GM11168 (cell line): ENCODE data around the gene OR10A2.
"Not testable (repeated sequence)": the region's sequence is repeated elsewhere in the genome, so short reads cannot be mapped to it uniquely, and the experiment has no call there.

ENCODE experiments used
- in situ Hi-C: fragments of 300-500 bp; cut with MboI; formaldehyde crosslinking; loops from one replicate; pipeline ENCODE4 v1.12.0; 2022; ENCODE audit warnings: low sequenced_read_pairs; ENCODE audit not compliant: unreplicated experiment

Gene OR10A2

DNA sequence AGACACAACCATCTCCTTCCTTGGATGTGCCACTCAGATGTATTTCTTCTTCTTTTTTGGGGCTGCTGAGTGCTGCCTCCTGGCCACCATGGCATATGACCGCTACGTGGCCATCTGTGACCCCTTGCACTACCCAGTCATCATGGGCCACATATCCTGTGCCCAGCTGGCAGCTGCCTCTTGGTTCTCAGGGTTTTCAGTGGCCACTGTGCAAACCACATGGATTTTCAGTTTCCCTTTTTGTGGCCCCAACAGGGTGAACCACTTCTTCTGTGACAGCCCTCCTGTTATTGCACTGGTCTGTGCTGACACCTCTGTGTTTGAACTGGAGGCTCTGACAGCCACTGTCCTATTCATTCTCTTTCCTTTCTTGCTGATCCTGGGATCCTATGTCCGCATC, 14.1 kb downstream of the OR10A2 start:
- in situ Hi-C loops, result no loop called here

DNA sequence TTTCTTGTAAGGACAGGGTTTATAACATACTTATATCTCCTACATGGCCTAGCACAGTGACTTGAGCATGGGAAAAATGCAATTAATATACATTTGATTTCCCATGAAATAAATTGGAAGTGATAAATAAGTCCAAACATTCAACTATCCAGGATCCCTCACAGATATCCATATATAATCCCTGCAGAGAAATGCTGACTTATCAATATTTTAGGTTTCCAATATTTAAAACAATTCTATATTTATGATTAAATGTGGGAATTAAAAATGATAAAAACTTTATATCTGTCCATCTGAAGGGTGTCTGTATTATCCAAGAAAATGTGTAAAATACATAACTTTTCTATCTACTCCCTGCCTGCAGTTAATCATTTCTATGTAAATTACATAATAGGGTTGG, 19.9 kb downstream of the OR10A2 start:
- in situ Hi-C loops, result no loop called here

DNA sequence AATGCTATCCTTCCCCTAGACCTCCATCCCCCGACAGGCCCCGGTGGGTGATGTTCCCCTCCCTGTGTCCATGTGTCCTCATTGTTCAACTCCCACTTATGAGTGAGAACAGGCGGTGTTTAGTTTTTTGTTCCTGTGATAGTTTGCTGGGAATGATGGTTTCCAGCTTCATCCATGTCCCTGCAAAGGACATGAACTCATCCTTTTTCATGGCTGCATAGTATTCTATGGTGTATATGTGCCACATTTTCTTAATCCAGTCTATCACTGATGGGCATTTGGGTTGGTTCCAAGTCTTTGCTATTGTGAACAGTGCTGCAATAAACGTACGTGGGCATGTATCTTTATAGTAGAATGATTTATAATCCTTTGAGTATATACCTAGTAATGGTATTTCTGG, 24.9 kb downstream of the OR10A2 start:
- in situ Hi-C loops, result not testable (repeated sequence)

DNA sequence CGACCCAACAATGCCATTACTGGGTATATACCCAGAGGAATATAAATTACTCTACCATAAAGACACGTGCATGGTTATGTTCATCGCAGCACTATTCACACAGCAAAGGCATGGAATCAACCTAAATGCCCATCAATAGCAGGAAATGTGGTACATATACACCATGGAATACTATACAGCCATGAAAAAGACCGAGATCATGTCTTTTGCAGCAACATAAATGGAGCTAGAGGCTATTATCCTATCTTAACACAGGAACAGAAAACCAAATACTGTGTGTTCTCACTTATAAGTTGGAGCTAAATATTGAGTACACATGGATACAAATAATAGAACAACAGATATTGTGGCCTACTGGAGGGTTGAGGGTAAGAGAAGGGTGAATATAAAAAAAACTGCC, 26.0 kb downstream of the OR10A2 start:
- in situ Hi-C loops, result no loop called here

DNA sequence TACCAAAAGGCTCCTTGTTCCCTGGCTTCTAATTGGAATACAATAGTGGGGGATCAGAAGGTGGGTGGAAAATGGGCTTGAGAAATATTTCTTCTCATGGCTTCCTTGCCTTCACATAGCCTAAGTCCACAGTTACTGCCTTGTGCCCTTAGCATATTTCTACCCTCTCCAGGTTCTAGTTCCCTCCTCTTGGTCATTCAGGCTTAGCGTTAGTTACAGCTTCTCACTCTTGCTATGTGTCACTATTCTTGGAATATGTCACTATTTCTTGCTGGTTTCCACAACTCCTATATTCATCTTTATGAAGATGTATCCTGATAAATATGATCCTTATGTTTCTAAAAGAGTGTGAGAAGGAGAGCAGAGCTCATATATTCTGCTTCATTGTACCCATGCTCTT, 27.0 kb downstream of the OR10A2 start:
- in situ Hi-C loops, result no loop called here

DNA sequence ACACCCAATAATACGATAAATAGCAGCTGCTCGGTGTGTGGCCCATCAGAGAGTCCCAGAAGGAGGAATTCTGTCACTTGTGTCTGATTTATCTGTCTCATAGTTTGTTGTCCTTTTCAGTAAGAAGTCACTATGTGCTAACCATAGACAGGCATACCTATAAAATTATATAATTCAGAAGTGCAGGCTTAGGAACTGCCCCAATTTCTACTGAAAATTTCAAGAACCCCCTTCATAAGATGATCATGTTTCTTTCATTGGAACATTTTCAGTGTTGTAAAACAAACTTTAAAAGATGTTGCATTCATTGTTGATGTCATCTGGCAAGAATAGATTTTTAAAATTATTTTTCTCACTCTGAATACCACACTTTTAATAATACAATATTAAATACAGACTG, 29.5 kb downstream of the OR10A2 start, which contains the start of gene OR2D2:
Gene OR2D2 (minus strand): TSS at position 101 of the 400 bp plus-strand sequence. CDS start 0 bp downstream, at position 101.
- in situ Hi-C loops, result no loop called here

DNA sequence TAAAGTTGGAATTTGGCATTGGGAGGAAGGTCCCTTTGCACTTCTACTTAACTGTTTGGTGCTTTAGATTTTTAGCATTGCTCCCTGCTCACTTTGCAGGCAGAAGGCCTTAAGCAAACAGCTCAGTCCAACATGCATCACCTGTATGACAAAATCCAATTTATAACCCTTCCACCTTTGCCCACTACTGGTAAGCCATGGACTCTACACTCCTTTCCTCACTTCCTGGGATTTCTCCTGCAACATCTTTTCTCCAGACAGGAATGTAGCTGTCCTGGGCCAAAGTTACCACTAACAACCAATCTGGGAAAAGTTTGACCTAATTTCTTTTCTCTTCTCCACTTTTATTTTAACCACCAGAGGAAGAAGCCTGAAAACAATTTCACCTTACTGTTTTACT, 31.2 kb downstream of the OR10A2 start:
- in situ Hi-C loops, result no loop called here

DNA sequence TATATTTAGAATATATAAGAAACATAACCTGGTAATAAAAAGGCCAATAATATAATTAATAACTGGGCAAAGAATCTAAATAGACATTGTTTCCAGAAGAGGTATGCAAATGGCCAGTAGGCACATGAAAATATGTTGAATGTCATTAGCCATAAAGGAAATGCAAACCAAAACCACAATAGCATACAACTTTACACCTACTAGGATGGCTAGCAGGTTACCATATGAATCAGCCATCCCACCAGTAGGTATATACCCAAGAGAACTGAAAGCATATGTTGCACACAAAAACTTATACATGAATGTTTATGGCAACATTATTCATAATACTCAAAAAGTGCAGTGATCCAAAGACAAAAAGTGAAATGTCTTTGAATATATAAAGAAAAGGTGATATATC, 32.2 kb downstream of the OR10A2 start:
- in situ Hi-C loops, result no loop called here

DNA sequence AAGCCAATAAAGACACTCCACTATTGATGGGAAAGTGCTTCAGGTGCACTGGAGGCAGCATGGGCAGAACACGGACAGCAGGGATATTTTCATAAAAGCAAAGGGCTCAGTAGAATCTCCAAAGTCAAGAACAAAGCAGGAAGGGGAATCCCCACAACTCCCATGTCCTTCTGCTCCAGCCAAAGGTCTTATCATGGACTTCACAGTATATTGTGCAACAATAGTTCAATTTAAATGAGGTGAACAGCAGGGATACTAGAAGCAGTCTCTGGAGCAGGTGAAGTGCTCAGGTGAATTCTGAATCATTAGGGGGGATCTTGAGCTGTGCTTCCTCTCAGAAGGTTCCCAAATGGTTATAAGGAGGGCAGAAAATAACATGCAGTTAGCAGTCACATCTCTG, 36.1 kb downstream of the OR10A2 start:
- in situ Hi-C loops, result no loop called here

DNA sequence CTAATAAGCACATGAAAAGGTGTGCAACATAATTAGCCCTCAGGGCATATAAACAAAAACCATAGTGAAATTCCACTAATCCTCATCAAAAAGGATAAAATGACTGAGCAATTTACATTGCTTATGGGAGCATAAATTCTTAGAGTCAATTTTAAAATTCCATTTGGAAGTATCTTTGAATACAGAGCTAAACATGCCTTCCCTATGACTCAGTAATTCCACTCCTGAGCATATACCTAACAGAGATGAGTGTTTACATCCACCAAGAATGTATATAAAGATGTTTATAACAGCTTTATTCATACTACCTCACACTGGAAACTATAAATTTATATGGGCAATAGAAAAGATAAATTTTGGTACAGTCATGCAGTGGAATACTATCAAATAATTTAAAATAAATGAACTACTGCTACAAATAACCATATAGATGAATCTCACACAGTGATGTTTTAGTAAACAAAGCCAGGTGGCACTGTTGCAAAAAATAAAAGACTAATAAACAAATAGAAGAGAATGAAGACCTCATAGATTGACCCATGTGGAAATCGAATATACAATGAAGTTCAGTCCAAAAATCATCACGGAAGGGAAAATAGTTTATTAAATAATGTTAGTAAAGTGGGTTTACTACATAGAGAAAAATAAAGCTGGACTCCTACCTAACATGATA, 37.6 kb downstream of the OR10A2 start:
- in situ Hi-C loops, result no loop called here

DNA sequence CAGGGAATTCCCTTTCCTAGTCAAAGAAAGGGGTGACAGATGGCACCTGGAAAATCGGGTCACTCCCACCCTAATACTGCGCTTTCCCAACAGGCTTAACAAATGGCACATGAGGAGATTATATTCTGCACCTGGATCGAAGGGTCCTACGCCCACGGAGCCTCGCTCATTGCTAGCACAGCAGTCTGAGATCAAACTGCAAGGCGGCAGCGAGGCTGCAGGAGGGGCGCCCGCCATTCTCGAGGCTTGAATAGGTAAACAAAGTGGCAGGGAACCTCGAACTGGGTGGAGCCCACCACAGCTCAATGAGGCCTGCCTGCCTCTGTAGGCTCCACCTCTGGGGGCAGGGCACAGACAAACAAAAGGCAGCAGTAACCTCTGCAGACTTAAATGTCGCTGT, 41.9 kb downstream of the OR10A2 start:
- in situ Hi-C loops, result not testable (repeated sequence)

DNA sequence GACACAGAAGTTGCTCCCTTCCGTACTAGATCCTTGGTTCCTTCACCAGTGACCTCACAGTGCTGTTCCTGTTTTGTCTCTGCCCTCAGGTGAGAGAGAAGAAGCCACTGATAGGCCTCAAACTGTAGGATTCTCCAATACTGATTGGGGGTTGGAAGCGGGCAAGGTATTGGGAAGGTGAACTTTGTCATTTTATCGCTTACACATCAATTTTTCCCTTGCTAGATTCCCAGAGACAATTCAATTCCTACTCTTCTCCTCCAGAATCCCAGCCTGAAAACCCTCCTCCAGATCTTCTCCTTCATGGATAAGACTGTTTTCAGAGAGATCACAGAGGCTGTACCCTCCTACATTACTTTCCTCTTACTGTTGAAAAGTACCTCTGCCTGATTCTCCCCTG, 48.5 kb downstream of the OR10A2 start:
- in situ Hi-C loops, result no loop called here

DNA sequence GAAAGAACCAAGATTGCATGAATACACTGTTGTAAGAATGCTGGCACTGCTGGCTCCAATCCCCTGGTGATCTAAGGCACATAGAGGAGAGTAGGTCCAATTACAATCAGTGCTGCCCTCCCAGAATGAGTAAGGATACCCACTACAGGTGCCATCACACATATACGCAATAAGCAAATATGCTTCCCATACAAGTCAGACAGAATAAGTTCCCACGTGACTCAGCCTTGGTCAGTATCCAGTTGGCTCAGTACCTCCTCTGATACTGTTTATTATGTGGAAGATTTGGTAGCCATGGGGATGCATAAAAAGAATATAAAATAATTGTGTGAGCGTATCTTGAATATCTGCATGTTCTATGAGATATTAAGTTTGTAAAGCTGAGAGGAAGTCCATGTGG, 49.1 kb downstream of the OR10A2 start:
- in situ Hi-C loops, result no loop called here

DNA sequence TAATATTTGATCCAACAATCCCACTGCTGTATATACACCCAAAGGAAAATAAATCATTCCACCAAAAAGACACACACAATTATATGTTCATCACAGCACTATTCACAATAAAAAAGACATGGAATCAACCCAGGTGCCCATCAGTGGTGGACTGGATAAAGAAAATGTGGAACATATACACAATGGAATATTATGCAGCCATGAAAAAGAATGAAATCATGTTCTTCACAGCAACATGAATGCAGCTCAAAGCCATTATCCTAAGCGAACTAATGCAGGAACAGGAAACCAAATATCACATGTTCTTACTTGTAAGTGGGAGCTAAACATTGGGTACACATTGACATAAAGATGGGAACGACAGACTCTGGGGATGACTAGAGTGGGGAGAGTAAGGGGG, 56.8 kb downstream of the OR10A2 start:
- in situ Hi-C loops, result no loop called here

DNA sequence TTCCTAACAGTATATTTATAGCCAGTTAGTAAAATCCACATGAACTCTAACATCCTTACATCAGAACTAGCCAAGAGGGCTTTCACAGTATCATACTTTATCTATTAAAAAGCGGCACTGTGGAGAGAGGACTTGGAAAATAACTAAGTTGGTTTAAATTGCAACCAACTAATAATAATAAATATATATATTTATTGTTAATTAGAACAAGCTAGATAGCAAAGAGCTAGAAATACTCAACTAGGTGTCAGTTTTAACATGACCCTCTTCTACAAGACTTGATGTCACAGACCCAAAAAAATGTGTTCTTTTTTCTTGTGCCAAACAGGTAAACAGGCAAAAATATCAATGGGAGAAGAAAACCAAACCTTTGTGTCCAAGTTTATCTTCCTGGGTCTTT, 57.8 kb downstream of the OR10A2 start, which contains the start of gene OR2D3:
Gene OR2D3 (plus strand): TSS at position 301 of the 400 bp plus-strand sequence. CDS start 0 bp downstream, at position 301.
- in situ Hi-C loops, result no loop called here
